HEK293T (cell line): ENCODE measurements around the gene COL28A1.

Experiments used
- ARNT ChIP-seq: fragments of 450-650 bp; IDR thresholded peaks from 2 replicates; pipeline ENCODE4 v1.6.1; 2017; ENCODE audit warnings: mild to moderate bottlenecking
- ELF4 ChIP-seq: fragments of 450-650 bp; IDR thresholded peaks from 2 replicates; pipeline ENCODE4 v1.6.1; 2017; ENCODE audit warnings: antibody characterized with exemption
- LEF1 ChIP-seq: fragments of 450-650 bp; IDR thresholded peaks from 2 replicates; pipeline ENCODE4 v1.6.1; 2017; ENCODE audit warnings: mild to moderate bottlenecking, borderline replicate concordance
- SP1 ChIP-seq: fragments of 450-650 bp; IDR thresholded peaks from 2 replicates; pipeline ENCODE4 v1.6.1; 2017
- SUZ12 ChIP-seq: fragments of 450-650 bp; IDR thresholded peaks from 2 replicates; pipeline ENCODE4 v1.6.1; 2016; ENCODE audit warnings: mild to moderate bottlenecking
- TARDBP ChIP-seq: fragments of 450-650 bp; IDR thresholded peaks from 2 replicates; pipeline ENCODE4 v1.6.1; 2016
- ZNF384 ChIP-seq: fragments of 450-650 bp; IDR thresholded peaks from 2 replicates; pipeline ENCODE4 v1.6.1; 2016
- TF ChIP-seq, protein P1 (sequence below): fragments of 450-650 bp; IDR thresholded peaks from 2 replicates; pipeline ENCODE4 v1.6.1; 2016

DNA sequence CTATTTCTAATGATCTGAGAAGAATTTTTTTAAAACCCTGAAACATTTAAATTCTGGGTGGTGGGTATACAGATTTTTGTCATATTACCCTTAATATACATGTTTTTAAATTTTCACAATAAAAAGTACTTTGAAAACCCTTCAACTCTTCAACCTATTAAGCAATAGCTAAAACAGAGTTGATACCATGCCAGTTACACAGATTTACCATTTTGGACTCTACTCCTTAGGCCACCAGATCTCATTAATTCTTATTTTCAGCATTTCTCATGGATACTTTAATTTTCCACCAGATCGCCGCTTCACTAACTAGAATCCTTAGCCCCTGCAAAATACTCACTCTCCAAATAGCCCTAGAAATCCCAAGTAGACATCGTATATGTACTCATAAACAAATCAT is 12.7 kb upstream of the COL28A1 start:
- TF ChIP-seq TARDBP = no peak
- no peak for TF ChIP-seq ZNF384
- no peak for TF ChIP-seq ARNT
- no peak for TF ChIP-seq ELF4
- TF ChIP-seq, protein P1, sequence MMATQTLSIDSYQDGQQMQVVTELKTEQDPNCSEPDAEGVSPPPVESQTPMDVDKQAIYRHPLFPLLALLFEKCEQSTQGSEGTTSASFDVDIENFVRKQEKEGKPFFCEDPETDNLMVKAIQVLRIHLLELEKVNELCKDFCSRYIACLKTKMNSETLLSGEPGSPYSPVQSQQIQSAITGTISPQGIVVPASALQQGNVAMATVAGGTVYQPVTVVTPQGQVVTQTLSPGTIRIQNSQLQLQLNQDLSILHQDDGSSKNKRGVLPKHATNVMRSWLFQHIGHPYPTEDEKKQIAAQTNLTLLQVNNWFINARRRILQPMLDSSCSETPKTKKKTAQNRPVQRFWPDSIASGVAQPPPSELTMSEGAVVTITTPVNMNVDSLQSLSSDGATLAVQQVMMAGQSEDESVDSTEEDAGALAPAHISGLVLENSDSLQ = no peak
- no peak for TF ChIP-seq SUZ12
- no peak for TF ChIP-seq SP1
- TF ChIP-seq LEF1 = no peak
